GM12878 (cell line): Measurements from ENCODE around the gene EIF3A. TPM values are rescaled to one million over a fixed set of nuclear protein-coding genes. Genes with fewer than 3 reads are reported as not detected.

Experiments
- BRCA1 ChIP-seq: IDR thresholded peaks from 2 replicates; pipeline ENCODE4 v1.6.1; 2011; ENCODE audit warnings: low read depth, low read length, improper control_type of control experiment
- CEBPZ ChIP-seq: fragments of 150-350 bp; IDR thresholded peaks from 2 replicates; pipeline ENCODE4 v1.6.1; 2016; ENCODE audit warnings: low read depth, low read length
- E4F1 ChIP-seq: fragments of 450-650 bp; IDR thresholded peaks from 2 replicates; pipeline ENCODE4 v1.6.1; 2018; ENCODE audit warnings: borderline replicate concordance, mild to moderate bottlenecking; ENCODE audit not compliant: partially characterized antibody
- ETV6 ChIP-seq, 2 experiments: fragments of 450-650 bp in 1 of 2; IDR thresholded peaks in 1 of 2; conservative IDR thresholded peaks in 1 of 2; 2 replicates each; pipeline ENCODE4 v1.6.1; 2014; ENCODE audit warnings: antibody characterized with exemption in 1 of 2, borderline replicate concordance in 1 of 2, low read depth in 1 of 2, mild to moderate bottlenecking in 1 of 2, moderate library complexity in 1 of 2
- FOS ChIP-seq: IDR thresholded peaks from 3 replicates; pipeline ENCODE4 v1.6.1; 2011; ENCODE audit warnings: borderline replicate concordance; ENCODE audit not compliant: insufficient read length; ENCODE audit errors: extremely low read depth
- IKZF2 ChIP-seq, 2 experiments: fragments of 450-650 bp; IDR thresholded peaks; 2 replicates each; pipeline ENCODE4 v1.6.1; 2017; ENCODE audit warnings: mild to moderate bottlenecking in 2 of 2, moderate library complexity in 2 of 2
- IRF3 ChIP-seq: fragments of 450-650 bp; IDR thresholded peaks from 2 replicates; pipeline ENCODE4 v1.6.1; 2014; ENCODE audit warnings: mild to moderate bottlenecking
- IRF5 ChIP-seq: fragments of 450-650 bp; IDR thresholded peaks from 2 replicates; pipeline ENCODE4 v1.6.1; 2017; ENCODE audit warnings: borderline replicate concordance
- LARP7 ChIP-seq: fragments of 450-650 bp; IDR thresholded peaks from 2 replicates; pipeline ENCODE4 v1.6.1; 2017; ENCODE audit warnings: mild to moderate bottlenecking
- MTA2 ChIP-seq: fragments of 450-650 bp; IDR thresholded peaks from 2 replicates; pipeline ENCODE4 v1.6.1; 2016; ENCODE audit warnings: low read depth, mild to moderate bottlenecking, moderate library complexity
- NFXL1 ChIP-seq: fragments of 450-650 bp; IDR thresholded peaks from 2 replicates; pipeline ENCODE4 v1.6.1; 2017; ENCODE audit warnings: antibody characterized with exemption, mild to moderate bottlenecking, borderline replicate concordance
- POU2F2 ChIP-seq: IDR thresholded peaks from 3 replicates; pipeline ENCODE4 v1.6.1; 2011; ENCODE audit warnings: low read depth, mild to moderate bottlenecking, low read length, borderline replicate concordance
- RAD21 ChIP-seq: IDR thresholded peaks from 2 replicates; pipeline ENCODE4 v1.6.1; 2011; ENCODE audit warnings: mild to moderate bottlenecking, low read depth, low read length, moderate library complexity; ENCODE audit not compliant: insufficient read depth
- RBBP5 ChIP-seq: fragments of 200-600 bp; sonication (generic); conservative IDR thresholded peaks from 2 replicates; pipeline ENCODE4 v1.6.1; 2016
- SRF ChIP-seq, 2 experiments: IDR thresholded peaks; 2 replicates each; pipeline ENCODE4 v1.6.1; 2011; ENCODE audit warnings: low read depth in 2 of 2, low read length in 2 of 2, mild to moderate bottlenecking in 1 of 2, moderate library complexity in 1 of 2
- SUPT20H ChIP-seq: IDR thresholded peaks from 2 replicates; pipeline ENCODE4 v1.6.1; 2011; ENCODE audit warnings: low read depth, mild to moderate bottlenecking, low read length, moderate library complexity, borderline replicate concordance; ENCODE audit not compliant: control insufficient read depth
- TAF1 ChIP-seq: IDR thresholded peaks from 2 replicates; pipeline ENCODE4 v1.6.1; 2011; ENCODE audit warnings: mild to moderate bottlenecking, low read depth, low read length, borderline replicate concordance
- ZBTB33 ChIP-seq: fragments of 450-650 bp; IDR thresholded peaks from 2 replicates; pipeline ENCODE4 v1.6.1; 2017; ENCODE audit warnings: mild to moderate bottlenecking
- polyA plus RNA-seq, 11 experiments: library from polyadenylated mRNA; depleted of rRNA in 4 of 11; unstranded in 6 of 11; stranded (reverse) in 5 of 11; fragments of >200 nt; fragmentation: Nextera tagmentation in 4 of 11; fragmentation: Illumina TruSeq in 1 of 11; extraction: Ambion mirVana in 4 of 11; extraction: Trizol in 1 of 11; gene quantifications; 1 replicate in 1 of 11; 2 replicates in 10 of 11; pipeline versions ENCODE4 v1.2.1 to v1.2.3, GENCODE V29; 2011 to 2016; ENCODE audit warnings: inconsistent platforms in 2 of 11, missing spikeins in 2 of 11, low read depth in 1 of 11
- total RNA-seq, 4 experiments: library from RNA; depleted of rRNA in 3 of 4; stranded (reverse); fragments of >200 nt in 3 of 4; fragmentation: Illumina TruSeq in 1 of 4; extraction: Trizol in 1 of 4; gene quantifications; 2 replicates each; pipeline versions ENCODE4 v1.2.1 to v1.2.3, GENCODE V29; 2013 to 2021
- TF ChIP-seq, protein P1 (sequence below): IDR thresholded peaks from 2 replicates; pipeline ENCODE4 v1.6.1; 2012; ENCODE audit warnings: low read depth, low read length, improper control_type of control experiment

EIF3A gene
- total and polyA plus RNA-seq, 10 of the 15 experiments (the other 5 are each of a cell fraction or from before 2014, with no cell fraction given): 42.3 to 195 (median 96.3) TPM

DNA sequence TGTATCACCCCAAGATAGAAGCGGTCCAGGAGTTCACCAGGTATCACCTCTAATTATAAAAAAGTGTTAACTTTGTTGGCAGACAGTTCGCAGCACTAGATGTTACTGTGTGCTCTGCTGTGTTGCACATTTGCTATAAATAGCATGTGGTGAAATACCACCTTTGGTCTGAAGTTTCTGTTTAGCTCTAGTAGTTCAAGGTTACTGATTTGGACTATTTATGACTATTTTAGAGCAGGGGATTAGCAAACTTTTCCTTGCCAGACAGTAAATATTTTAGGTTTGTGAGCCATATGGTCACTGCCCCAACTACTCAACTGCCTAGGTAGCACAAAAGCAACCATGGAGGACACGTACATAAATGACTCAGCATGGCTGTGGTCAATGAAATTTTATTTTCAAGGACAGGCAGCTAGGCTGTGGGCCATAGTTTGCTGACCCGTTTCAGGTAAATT is 39.8 kb upstream of the EIF3A start (continued):
- TF ChIP-seq E4F1: no peak
- no peak for TF ChIP-seq FOS
- TF ChIP-seq IRF3: no peak
- no peak for TF ChIP-seq TAF1
- no peak for TF ChIP-seq SUPT20H
- TF ChIP-seq ETV6 (conservative IDR thresholded peaks at IDR 0.05 in 1 of 2, IDR thresholded peaks at IDR 0.05 in 1 of 2; ENCODE audit: borderline replicate concordance in 1 of 2, low read depth in 1 of 2): no peak
- no peak for TF ChIP-seq NFXL1
- TF ChIP-seq IRF5: no peak
- no peak; the same call in 1 of the 2 replicates for TF ChIP-seq LARP7
- no peak for TF ChIP-seq RBBP5
- 0 out of 3 replicates have a peak, but pooled peaks have one; percentile 48 for TF ChIP-seq POU2F2
- peak; percentile 92 to 93 for TF ChIP-seq IKZF2 (IDR thresholded peaks at IDR 0.05)
- no peak for TF ChIP-seq RAD21
- no peak for TF ChIP-seq SRF (IDR thresholded peaks at IDR 0.05; ENCODE audit: low read depth in 2 of 2, low read length in 2 of 2)
- TF ChIP-seq MTA2: peak; percentile 95
- no peak for TF ChIP-seq ZBTB33
- TF ChIP-seq BRCA1: no peak
- TF ChIP-seq CEBPZ: no peak
- TF ChIP-seq, protein P1, sequence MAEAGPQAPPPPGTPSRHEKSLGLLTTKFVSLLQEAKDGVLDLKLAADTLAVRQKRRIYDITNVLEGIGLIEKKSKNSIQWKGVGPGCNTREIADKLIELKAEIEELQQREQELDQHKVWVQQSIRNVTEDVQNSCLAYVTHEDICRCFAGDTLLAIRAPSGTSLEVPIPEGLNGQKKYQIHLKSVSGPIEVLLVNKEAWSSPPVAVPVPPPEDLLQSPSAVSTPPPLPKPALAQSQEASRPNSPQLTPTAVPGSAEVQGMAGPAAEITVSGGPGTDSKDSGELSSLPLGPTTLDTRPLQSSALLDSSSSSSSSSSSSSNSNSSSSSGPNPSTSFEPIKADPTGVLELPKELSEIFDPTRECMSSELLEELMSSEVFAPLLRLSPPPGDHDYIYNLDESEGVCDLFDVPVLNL: no peak
